ENCODE results near the gene YIPF3. TPM values are rescaled to one million over a fixed set of nuclear protein-coding genes. Genes with fewer than 3 reads are reported as not detected.

The YIPF3 gene
- total and polyA plus RNA-seq, 2 donors (not counting 1 experiment from before 2014, with no cell fraction given): 64.3 to 92.6 TPM

DNA sequence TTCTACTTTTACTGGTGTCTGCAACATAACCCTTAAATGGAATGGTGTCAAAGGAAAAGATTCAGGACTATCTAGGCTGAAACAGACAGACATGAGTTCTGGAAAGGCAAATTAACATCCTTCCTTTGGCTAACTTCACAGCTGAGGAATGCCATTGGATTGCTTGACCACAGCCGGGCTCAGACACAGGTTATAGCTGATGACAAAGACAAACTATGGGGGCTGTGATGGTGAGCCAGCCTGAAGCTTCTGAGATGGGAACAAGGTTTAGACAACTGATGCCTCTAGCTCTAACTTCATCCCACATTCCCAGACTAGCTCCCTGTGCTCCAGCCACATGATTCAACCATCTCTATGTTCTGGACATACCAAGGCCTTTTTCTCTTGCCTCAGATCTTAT is 15.5 kb upstream of the YIPF3 start:
- POLR2A ChIA-PET: no interaction called here
- H3K27ac ChIP-seq (ENCODE audit: low read length in 2 of 2): no peak overlapping the region
- no peak for TF ChIP-seq EZH2 (IDR thresholded peaks at IDR 0.05; ENCODE audit: borderline replicate concordance, insufficient read depth, low read depth, low read length, poor library complexity, severe bottlenecking)
- no peak for TF ChIP-seq CTCF (IDR thresholded peaks at IDR 0.05)
- Mint-ChIP-seq H3K27me3 (no peaks in the 10 kb centered on the region), H3K4me3 (no peak overlapping the region), H3K9me3 (ENCODE audit: insufficient read depth) (no peaks in the 10 kb centered on the region), H3K27ac (no peak overlapping the region), H3K4me1 (no peaks in the 10 kb centered on the region)
- CTCF ChIA-PET: no interaction called here
- intact Hi-C loops (cut with micrococcal nuclease): no loop called here
- no CpG with 5 or more reads among the region's 1 CpG for WGBS (ENCODE audit: insufficient coverage)
- H3K36me3 ChIP-seq (replicated peaks in 1 of 2; ENCODE audit: control extremely low read depth in 1 of 2, control insufficient read depth in 1 of 2, extremely low read depth in 1 of 2, insufficient read depth in 2 of 2, low read length in 1 of 2): peaks cover 20 to 43% of the 10 kb centered on the region in 2 experiments
- H3K4me2 ChIP-seq (replicated peaks; ENCODE audit: low read depth, low read length, poor library complexity, severe bottlenecking): no peak overlapping the region
- H3K79me2 ChIP-seq (ENCODE audit: control insufficient read depth, insufficient read depth, low read length): no peaks in the 10 kb centered on the region
- no peak overlapping the region for H3K9ac ChIP-seq (ENCODE audit: low read length)
- no peaks in the 10 kb centered on the region for H3K4me1 ChIP-seq (ENCODE audit: control insufficient read depth in 2 of 2, insufficient read depth in 2 of 2, low read length in 2 of 2)
- ATAC-seq (ENCODE audit: low read depth) (no peak), DNase-seq (no peak)
- H2AFZ ChIP-seq (ENCODE audit: insufficient read depth, low read depth, low read length, poor library complexity, severe bottlenecking): no peak overlapping the region
- H4K20me1 ChIP-seq (ENCODE audit: control insufficient read depth, insufficient read depth, low read length, poor library complexity, severe bottlenecking): no peaks in the 10 kb centered on the region
- no peaks in the 10 kb centered on the region for H3K9me3 ChIP-seq (ENCODE audit: control extremely low read depth in 1 of 3, control insufficient read depth in 2 of 3, insufficient read depth in 1 of 3, low read length in 2 of 3)
- no peaks in the 10 kb centered on the region for H3K27me3 ChIP-seq (replicated peaks in 1 of 4; ENCODE audit: control extremely low read depth in 1 of 4, control insufficient read depth in 3 of 4, insufficient read depth in 4 of 4, low read length in 3 of 4)
- no peak overlapping the region for H3K4me3 ChIP-seq (ENCODE audit: control extremely low read depth in 1 of 5, extremely low read depth in 1 of 5, insufficient read depth in 1 of 5, low read depth in 2 of 5, low read length in 4 of 5)

- Mint-ChIP-seq H3K9me3 (ENCODE audit: insufficient read depth) (no peaks in the 10 kb centered on the region), H3K4me1 (no peaks in the 10 kb centered on the region), H3K27me3 (no peaks in the 10 kb centered on the region), H3K27ac (no peak overlapping the region), H3K4me3 (no peak overlapping the region)
- Histone ChIP-seq H3K4me1 (ENCODE audit: control insufficient read depth in 2 of 2, insufficient read depth in 2 of 2, low read length in 2 of 2) (no peaks in the 10 kb centered on the region), H3K9me3 (ENCODE audit: control extremely low read depth in 1 of 3, control insufficient read depth in 2 of 3, insufficient read depth in 1 of 3, low read length in 2 of 3) (no peaks in the 10 kb centered on the region), H3K27ac (ENCODE audit: low read length in 2 of 2) (no peak overlapping the region), H3K4me3 (ENCODE audit: control extremely low read depth in 1 of 5, extremely low read depth in 1 of 5, insufficient read depth in 1 of 5, low read depth in 2 of 5, low read length in 4 of 5) (no peak overlapping the region), H4K20me1 (ENCODE audit: control insufficient read depth, insufficient read depth, low read length, poor library complexity, severe bottlenecking) (no peaks in the 10 kb centered on the region), H2AFZ (ENCODE audit: insufficient read depth, low read depth, low read length, poor library complexity, severe bottlenecking) (no peak overlapping the region), H3K36me3 (replicated peaks in 1 of 2; ENCODE audit: control extremely low read depth in 1 of 2, control insufficient read depth in 1 of 2, extremely low read depth in 1 of 2, insufficient read depth in 2 of 2, low read length in 1 of 2) (peaks cover 10 to 94% of the 10 kb centered on the region in 2 experiments), H3K27me3 (replicated peaks in 1 of 4; ENCODE audit: control extremely low read depth in 1 of 4, control insufficient read depth in 3 of 4, insufficient read depth in 4 of 4, low read length in 3 of 4) (no peaks in the 10 kb centered on the region), H3K9ac (ENCODE audit: low read length) (no peak overlapping the region), H3K4me2 (replicated peaks; ENCODE audit: low read depth, low read length, poor library complexity, severe bottlenecking) (no peak overlapping the region), H3K79me2 (ENCODE audit: control insufficient read depth, insufficient read depth, low read length) (peaks cover 4% of the 10 kb centered on the region)
- no peak for DNase-seq
- no peak for TF ChIP-seq EZH2 (IDR thresholded peaks at IDR 0.05; ENCODE audit: borderline replicate concordance, insufficient read depth, low read depth, low read length, poor library complexity, severe bottlenecking)
- no peak for TF ChIP-seq CTCF (IDR thresholded peaks at IDR 0.05)
- ATAC-seq (ENCODE audit: low read depth): no peak
- ChIA-PET CTCF (no interaction called here), POLR2A (interaction anchor here (0.6 to 0.7 kb wide), 2 partner anchors 14 to 72 kb away, joined by 3 to 5 read pairs; partner anchors contain the start of gene LRRC73)
- 91% methylated on average over 9 of the region's 10 CpGs for WGBS (ENCODE audit: insufficient coverage)
- intact Hi-C loops (cut with micrococcal nuclease): no loop called here
Measured at GRCh38 chr6:43524483-43524961, 7.8 kb upstream of the YIPF3 start.

All from B cell (primary cell).